Heart right ventricle (tissue), 16 donors: Measurements from ENCODE around the gene TRPM5. TPM values are rescaled to one million over a fixed set of nuclear protein-coding genes. Genes with fewer than 3 reads are reported as not detected.

Experiments
- ATAC-seq, 8 donors: fragments of 200-7000 bp; cut with Tn5 transposase; one replicate each; pipeline ENCODE4 v1.9.1; 2020; ENCODE audit warnings: mild to moderate bottlenecking in 8 of 8, moderate library complexity in 8 of 8, moderate number of reproducible peaks in 1 of 8
- DNase-seq, 2 donors: peaks; one replicate each; pipeline ENCODE4 v3.0.0-alpha.2; 2020
- H3K27ac ChIP-seq, 10 donors: fragments of 200-600 bp; sonication (generic) in 2 of 10; one replicate each; pipeline versions ENCODE4 v1.5.0 to v1.8.0; 2020 to 2022; ENCODE audit warnings: mild to moderate bottlenecking in 3 of 10
- H3K27me3 ChIP-seq, 7 donors: fragments of 200-600 bp; one replicate each; pipeline ENCODE4 v1.8.0; 2021 to 2022; ENCODE audit warnings: mild to moderate bottlenecking in 2 of 7
- H3K36me3 ChIP-seq, 9 donors: fragments of 200-600 bp; sonication (generic) in 1 of 9; one replicate each; pipeline versions ENCODE4 v1.5.0 to v1.8.0; 2020 to 2022; ENCODE audit warnings: mild to moderate bottlenecking in 2 of 9
- H3K4me1 ChIP-seq, 9 donors: fragments of 200-600 bp; sonication (generic) in 1 of 9; one replicate each; pipeline versions ENCODE4 v1.5.0 to v1.8.0; 2020 to 2022; ENCODE audit warnings: mild to moderate bottlenecking in 4 of 9
- H3K4me3 ChIP-seq, 10 donors: fragments of 200-600 bp; sonication (generic) in 2 of 10; one replicate each; pipeline versions ENCODE4 v1.5.0 to v1.8.0; 2020 to 2022; ENCODE audit warnings: mild to moderate bottlenecking in 7 of 10, moderate library complexity in 2 of 10
- H3K9me3 ChIP-seq, 11 donors: fragments of 200-600 bp in 10 of 11; sonication (generic) in 2 of 11; one replicate each; pipeline versions ENCODE4 v1.5.0 to v1.8.0; 2013 to 2022; ENCODE audit warnings: mild to moderate bottlenecking in 2 of 11, control low read depth in 1 of 11, moderate library complexity in 1 of 11
- CTCF ChIP-seq, 9 donors: fragments of 200-600 bp; sonication (generic) in 2 of 9; IDR thresholded peaks; one replicate each; pipeline versions ENCODE4 v1.5.0 to v1.8.0; 2021 to 2022; ENCODE audit warnings: antibody characterized with exemption in 9 of 9, mild to moderate bottlenecking in 5 of 9, moderate library complexity in 1 of 9
- WGBS, 2 donors: extraction: QIAGEN DNeasy Blood & Tissue Kit; methylation state at CpG; one replicate each; pipeline ENCODE4 v1.1.7; 2013; ENCODE audit warnings: inconsistent platforms in 1 of 2; 5-methylcytosine and 5-hydroxymethylcytosine counted together
- intact Hi-C, 10 donors: fragments of 100-400 bp; cut with DNase I; formaldehyde crosslinking; loops; one replicate each; pipeline versions ENCODE4 v1.11.1 to v1.14.2; 2022
- polyA plus RNA-seq, 2 donors: library from polyadenylated mRNA; stranded (reverse); fragments of 200-250 nt; gene quantifications; one replicate each; pipeline ENCODE4 v1.2.3, GENCODE V29; 2013
- total RNA-seq, 10 donors: library from RNA; stranded (reverse); fragmentation: NEBNext Ultra II Directional in 3 of 10; extraction: Animal tissue kit (Norgen Biotek cat#: 25700) in 3 of 10; gene quantifications; one replicate each; pipeline versions ENCODE4 v1.2.1 to v1.2.4, GENCODE V29; 2021 to 2023
- donor health status: Arrhythmogenic right ventricular cardiomyopathy.
- donor health status: ischemic (EF 13 %, LVEDD 7.1; RV severe dilation, severe dysfunction).
- donor health status: healthy with polysubstance abuse.
- donor health status: DM: no; HTN: yes; CAD: no.
- donor health status: DM: no; HTN: no; CAD: no.
- donor health status: ischemic (EF 25% LVEDD 6.9; RV normal size, moderate dysfunction).
- donor health status: ischemic (EF 25% LVEDD 5.7; RV mildly dilated, moderate dysfunction).
- donor health status: healthy.
- donor health status: DM: yes; HTN: yes; CAD: no.
- donor health status: Ischemic cardiomyopathy.
- donor health status: ischemic (EF 35%, LVEDD 5.7; RV mildly dilated, moderate dysfunction).
- donor health status: nonischemic (EF 11% LVEDD 7.7; RV severe dilation, severe dysfunction).
- donor health status: DM: yes; HTN: yes; CAD: no.
- donor health status: PGD.
- donor health status: ischemic (EF 29% LVEDD 5.4; RV normal size, mild dysfunction).
- donor health status: nonischemic (EF 23%, LVEDD 6.1; RV moderate dilation, normal function).

The TRPM5 gene
- total and polyA plus RNA-seq, 12 donors: not detected

- Histone ChIP-seq H3K9me3 (peaks cover 0 to 5% (median 0%) of the 10 kb centered on the region in 11 donors), H3K27ac (no peak overlapping the region), H3K36me3 (no peaks in the 10 kb centered on the region), H3K4me1 (no peaks in the 10 kb centered on the region), H3K4me3 (no peak overlapping the region), H3K27me3 (peaks cover 0 to 15% (median 4%) of the 10 kb centered on the region in 7 donors)
- intact Hi-C loops: no loop called here
- no peak for TF ChIP-seq CTCF (IDR thresholded peaks at IDR 0.05)
- no peak for ATAC-seq
- WGBS, 2 donors: 88 to 89% methylated on average over 4 of the region's 4 CpGs
- DNase-seq: no peak
Measured at GRCh38 chr11:2437516-2437915, 6.8 kb downstream of the TRPM5 start.

GRCh38 chr11:2436521-2437031 lies 7.7 kb downstream of the TRPM5 start:
- DNase-seq (no peak), ATAC-seq (no peak)
- 82 to 90% methylated on average over 13 of the region's 13 CpGs for WGBS, 2 donors
- H3K36me3 ChIP-seq: no peaks in the 10 kb centered on the region
- H3K4me3 ChIP-seq: no peak overlapping the region
- intact Hi-C loops: no loop called here
- TF ChIP-seq CTCF (IDR thresholded peaks at IDR 0.05): no peak
- no peak overlapping the region for H3K27ac ChIP-seq
- H3K9me3 ChIP-seq: peaks cover 0 to 5% (median 0%) of the 10 kb centered on the region in 11 donors
- H3K4me1 ChIP-seq: no peaks in the 10 kb centered on the region
- peaks cover 0 to 15% (median 4%) of the 10 kb centered on the region in 7 donors for H3K27me3 ChIP-seq

- ATAC-seq: no peak
- WGBS, 2 donors: 76 to 79% methylated on average over 10 of the region's 10 CpGs
- Histone ChIP-seq H3K36me3 (no peaks in the 10 kb centered on the region), H3K4me1 (no peaks in the 10 kb centered on the region), H3K27me3 (peaks cover 0 to 15% (median 4%) of the 10 kb centered on the region in 7 donors), H3K9me3 (peaks cover 0 to 5% (median 0%) of the 10 kb centered on the region in 11 donors), H3K4me3 (no peak overlapping the region), H3K27ac (no peak overlapping the region)
- intact Hi-C loops: no loop called here
- no peak for DNase-seq
- no peak for TF ChIP-seq CTCF (IDR thresholded peaks at IDR 0.05)
Measured at GRCh38 chr11:2436013-2436520, 8.2 kb downstream of the TRPM5 start.

GRCh38 chr11:2435288-2436012 lies 8.9 kb downstream of the TRPM5 start:
- Histone ChIP-seq H3K4me1 (no peaks in the 10 kb centered on the region), H3K27me3 (peaks cover 0 to 15% (median 3%) of the 10 kb centered on the region in 7 donors), H3K36me3 (no peaks in the 10 kb centered on the region), H3K4me3 (no peak overlapping the region), H3K9me3 (peaks cover 0 to 5% (median 0%) of the 10 kb centered on the region in 11 donors), H3K27ac (no peak overlapping the region)
- intact Hi-C loops: no loop called here
- WGBS, 2 donors: 89 to 92% methylated on average over 12 of the region's 12 CpGs
- TF ChIP-seq CTCF (IDR thresholded peaks at IDR 0.05): no peak
- DNase-seq: no peak
- ATAC-seq: no peak
